HG02973 (cell line): Measurements from ENCODE around the gene SLITRK5.

Experiments
- ATAC-seq: cut with Tn5 transposase; IDR thresholded peaks from one replicate; pipeline ENCODE4 v1.9.1; 2021; ENCODE audit warnings: moderate library complexity; ENCODE audit not compliant: unreplicated experiment

The SLITRK5 gene, protein sequence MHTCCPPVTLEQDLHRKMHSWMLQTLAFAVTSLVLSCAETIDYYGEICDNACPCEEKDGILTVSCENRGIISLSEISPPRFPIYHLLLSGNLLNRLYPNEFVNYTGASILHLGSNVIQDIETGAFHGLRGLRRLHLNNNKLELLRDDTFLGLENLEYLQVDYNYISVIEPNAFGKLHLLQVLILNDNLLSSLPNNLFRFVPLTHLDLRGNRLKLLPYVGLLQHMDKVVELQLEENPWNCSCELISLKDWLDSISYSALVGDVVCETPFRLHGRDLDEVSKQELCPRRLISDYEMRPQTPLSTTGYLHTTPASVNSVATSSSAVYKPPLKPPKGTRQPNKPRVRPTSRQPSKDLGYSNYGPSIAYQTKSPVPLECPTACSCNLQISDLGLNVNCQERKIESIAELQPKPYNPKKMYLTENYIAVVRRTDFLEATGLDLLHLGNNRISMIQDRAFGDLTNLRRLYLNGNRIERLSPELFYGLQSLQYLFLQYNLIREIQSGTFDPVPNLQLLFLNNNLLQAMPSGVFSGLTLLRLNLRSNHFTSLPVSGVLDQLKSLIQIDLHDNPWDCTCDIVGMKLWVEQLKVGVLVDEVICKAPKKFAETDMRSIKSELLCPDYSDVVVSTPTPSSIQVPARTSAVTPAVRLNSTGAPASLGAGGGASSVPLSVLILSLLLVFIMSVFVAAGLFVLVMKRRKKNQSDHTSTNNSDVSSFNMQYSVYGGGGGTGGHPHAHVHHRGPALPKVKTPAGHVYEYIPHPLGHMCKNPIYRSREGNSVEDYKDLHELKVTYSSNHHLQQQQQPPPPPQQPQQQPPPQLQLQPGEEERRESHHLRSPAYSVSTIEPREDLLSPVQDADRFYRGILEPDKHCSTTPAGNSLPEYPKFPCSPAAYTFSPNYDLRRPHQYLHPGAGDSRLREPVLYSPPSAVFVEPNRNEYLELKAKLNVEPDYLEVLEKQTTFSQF

GRCh38 chr13:87671031-87671752, at the start of gene SLITRK5:
Gene SLITRK5 (plus strand): TSS chr13:87671371. CDS start chr13:87675389, 4,018 bp downstream.
- ATAC-seq, result peak; percentile 88

- no peak for ATAC-seq
Observed at GRCh38 chr13:87622971-87623370, 48.2 kb upstream of the SLITRK5 start.

GRCh38 chr13:87656306-87656705, 14.9 kb upstream of the SLITRK5 start:
- ATAC-seq, result no peak

DNA sequence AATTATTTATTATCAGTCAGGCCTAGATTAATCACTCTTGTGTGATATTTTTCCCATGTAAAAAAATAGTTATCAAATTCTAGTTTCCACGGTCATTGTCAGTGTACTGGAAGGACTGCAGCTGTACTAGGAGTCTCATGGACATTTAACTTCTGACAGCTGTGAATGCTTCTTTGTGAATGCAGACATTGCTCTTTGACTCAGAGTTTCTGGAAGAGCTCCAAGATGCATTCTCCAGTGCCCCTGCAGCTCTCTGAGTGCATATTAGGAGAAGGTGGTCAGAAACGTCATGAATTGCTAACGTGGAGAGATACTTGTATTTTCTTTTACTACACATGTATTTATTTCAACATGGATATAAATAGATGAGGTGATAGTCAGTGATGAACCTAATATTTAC, 9.7 kb upstream of the SLITRK5 start:
- ATAC-seq, result no peak

- no peak for ATAC-seq
Observed at GRCh38 chr13:87666831-87667230, 4.3 kb upstream of the SLITRK5 start.

DNA sequence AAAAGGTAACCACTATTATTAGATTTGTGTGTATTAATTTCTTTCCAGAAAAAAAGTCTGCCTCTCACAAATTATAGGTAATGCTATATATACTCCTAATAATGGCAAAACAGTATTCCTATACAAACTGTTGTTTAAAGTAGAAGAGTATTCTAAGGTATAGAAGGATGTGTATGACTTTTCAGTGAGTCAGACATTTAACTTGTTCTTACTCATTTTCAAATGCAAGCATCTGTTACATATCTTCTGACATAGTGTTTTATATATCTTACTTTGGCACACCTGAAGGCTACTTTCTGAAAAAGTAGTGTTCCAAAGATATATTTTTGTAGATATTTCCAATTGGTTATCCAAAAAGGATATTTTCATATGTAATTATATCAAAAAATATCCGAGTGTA, 3.5 kb upstream of the SLITRK5 start:
- no peak for ATAC-seq

GRCh38 chr13:87669379-87669978, 1.7 kb upstream of the SLITRK5 start:
- peak; percentile 45 for ATAC-seq

DNA sequence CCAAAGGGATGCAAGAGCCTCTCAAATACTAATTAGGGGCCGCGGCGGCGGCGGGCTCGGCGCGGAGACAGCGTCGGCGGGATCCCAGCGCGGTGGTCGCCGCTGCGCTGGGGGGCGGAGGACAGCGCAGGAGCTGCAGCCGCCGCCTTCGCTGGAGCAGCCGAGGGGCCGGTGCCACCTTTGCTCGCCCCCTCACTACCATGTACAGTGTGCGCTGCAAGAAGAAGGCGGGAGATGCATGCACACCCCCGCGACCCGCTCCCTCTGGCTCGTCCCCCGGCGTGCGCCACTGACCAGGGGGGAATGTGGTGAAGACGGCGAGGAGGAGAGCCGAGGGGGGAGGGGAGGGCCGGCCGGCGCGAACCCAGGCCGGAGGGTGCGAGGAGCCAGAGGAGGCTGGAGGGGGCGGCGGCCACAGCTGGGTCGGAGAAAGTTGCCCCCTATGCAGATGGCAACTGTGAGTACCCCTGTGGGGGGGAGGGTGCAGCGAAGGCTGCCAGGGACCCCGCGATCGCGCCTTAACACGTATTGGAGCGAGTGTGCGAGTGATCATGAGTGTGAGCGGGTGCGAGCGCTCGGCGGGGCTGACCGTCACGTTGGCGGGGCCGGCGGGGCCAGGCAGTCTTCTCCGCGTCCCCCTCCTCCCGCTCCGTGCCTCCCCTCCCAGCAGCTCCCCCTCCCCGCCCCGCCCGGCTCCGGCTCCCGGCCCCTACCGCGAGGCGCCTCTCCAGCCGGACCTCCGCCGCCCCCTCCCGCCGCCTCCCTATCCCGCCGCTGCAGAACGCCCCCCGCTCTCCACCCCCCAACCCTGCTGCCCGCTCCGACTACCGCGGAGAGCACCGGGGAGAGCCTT, 808 bp downstream of the SLITRK5 start:
- no peak for ATAC-seq

- no peak for ATAC-seq
Observed at GRCh38 chr13:87674247-87674738, 3.1 kb downstream of the SLITRK5 start.

DNA sequence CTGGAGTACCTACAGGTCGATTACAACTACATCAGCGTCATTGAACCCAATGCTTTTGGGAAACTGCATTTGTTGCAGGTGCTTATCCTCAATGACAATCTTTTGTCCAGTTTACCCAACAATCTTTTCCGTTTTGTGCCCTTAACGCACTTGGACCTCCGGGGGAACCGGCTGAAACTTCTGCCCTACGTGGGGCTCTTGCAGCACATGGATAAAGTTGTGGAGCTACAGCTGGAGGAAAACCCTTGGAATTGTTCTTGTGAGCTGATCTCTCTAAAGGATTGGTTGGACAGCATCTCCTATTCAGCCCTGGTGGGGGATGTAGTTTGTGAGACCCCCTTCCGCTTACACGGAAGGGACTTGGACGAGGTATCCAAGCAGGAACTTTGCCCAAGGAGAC, 4.7 kb downstream of the SLITRK5 start:
- no peak for ATAC-seq

DNA sequence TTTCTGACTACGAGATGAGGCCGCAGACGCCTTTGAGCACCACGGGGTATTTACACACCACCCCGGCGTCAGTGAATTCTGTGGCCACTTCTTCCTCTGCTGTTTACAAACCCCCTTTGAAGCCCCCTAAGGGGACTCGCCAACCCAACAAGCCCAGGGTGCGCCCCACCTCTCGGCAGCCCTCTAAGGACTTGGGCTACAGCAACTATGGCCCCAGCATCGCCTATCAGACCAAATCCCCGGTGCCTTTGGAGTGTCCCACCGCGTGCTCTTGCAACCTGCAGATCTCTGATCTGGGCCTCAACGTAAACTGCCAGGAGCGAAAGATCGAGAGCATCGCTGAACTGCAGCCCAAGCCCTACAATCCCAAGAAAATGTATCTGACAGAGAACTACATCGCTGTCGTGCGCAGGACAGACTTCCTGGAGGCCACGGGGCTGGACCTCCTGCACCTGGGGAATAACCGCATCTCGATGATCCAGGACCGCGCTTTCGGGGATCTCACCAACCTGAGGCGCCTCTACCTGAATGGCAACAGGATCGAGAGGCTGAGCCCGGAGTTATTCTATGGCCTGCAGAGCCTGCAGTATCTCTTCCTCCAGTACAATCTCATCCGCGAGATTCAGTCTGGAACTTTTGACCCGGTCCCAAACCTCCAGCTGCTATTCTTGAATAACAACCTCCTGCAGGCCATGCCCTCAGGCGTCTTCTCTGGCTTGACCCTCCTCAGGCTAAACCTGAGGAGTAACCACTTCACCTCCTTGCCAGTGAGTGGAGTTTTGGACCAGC, 5.3 kb downstream of the SLITRK5 start:
- no peak for ATAC-seq

- no peak for ATAC-seq
Observed at GRCh38 chr13:87677043-87677495, 5.9 kb downstream of the SLITRK5 start.

- ATAC-seq, result no peak
Observed at GRCh38 chr13:87677496-87678371, 6.6 kb downstream of the SLITRK5 start.

DNA sequence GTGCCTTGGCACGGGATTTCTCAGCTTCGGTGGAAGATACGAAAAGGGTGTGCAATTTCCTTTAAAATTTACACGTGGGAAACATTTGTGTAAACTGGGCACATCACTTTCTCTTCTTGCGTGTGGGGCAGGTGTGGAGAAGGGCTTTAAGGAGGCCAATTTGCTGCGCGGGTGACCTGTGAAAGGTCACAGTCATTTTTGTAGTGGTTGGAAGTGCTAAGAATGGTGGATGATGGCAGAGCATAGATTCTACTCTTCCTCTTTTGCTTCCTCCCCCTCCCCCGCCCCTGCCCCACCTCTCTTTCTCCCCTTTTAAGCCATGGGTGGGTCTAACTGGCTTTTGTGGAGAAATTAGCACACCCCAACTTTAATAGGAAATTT, 7.2 kb downstream of the SLITRK5 start:
- no peak for ATAC-seq

GRCh38 chr13:87680298-87680697, 9.1 kb downstream of the SLITRK5 start:
- no peak for ATAC-seq

GRCh38 chr13:87684850-87685742, 13.9 kb downstream of the SLITRK5 start:
- ATAC-seq, result no peak

GRCh38 chr13:87696458-87696857, 25.3 kb downstream of the SLITRK5 start:
- ATAC-seq, result no peak
